ENCODE measurements around the gene NEDD4L. TPM values are rescaled to one million over a fixed set of nuclear protein-coding genes. Genes with fewer than 3 reads are reported as not detected.

NEDD4L gene
- total and polyA plus RNA-seq, 4 donors: 10.2 to 20.3 (median 13.2) TPM

DNA sequence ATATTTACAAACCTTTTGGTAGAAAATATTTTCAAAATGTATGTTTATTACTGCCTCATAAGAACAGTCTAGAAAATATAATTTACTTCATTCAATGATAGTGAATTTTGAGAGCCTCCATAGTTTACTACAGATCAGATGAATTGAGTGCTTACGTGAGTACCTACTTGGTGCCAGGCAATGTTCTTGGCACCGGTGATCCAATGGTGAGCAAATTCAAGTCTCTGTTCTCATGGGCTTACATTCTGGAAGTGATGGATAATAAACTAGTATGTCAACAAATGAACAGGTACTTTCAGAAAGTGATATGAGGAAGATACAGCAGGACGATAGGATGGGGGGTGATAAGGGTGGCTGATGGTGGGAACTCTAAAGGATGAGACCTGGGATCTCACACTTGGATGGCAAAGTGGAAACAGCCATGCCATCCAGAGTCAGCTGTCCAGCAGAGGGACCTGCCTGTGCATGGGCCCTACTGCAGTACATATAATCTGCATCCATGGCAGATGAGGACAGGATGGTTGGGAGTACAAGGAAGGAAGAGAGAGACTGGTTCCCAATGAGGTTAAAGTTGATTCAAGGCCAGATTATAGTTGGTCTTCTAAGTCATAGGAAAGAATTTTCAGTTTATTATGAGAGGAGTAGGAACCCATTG, 277.0 kb downstream of the NEDD4L start:
- Histone ChIP-seq H3K27me3 (ENCODE audit: control insufficient read depth in 4 of 4, insufficient read depth in 4 of 4, low read length in 3 of 4) (no peaks in the 10 kb centered on the region), H3K4me1 (ENCODE audit: control insufficient read depth in 4 of 4, insufficient read depth in 4 of 4, low read length in 3 of 4) (peaks cover 4 to 13% (median 8%) of the 10 kb centered on the region in 4 donors), H3K36me3 (ENCODE audit: control insufficient read depth in 4 of 4, insufficient read depth in 3 of 4, low read depth in 1 of 4, low read length in 3 of 4) (no peaks in the 10 kb centered on the region), H3K9ac (ENCODE audit: low read depth in 1 of 2, low read length in 2 of 2) (no peak overlapping the region), H3K27ac (ENCODE audit: low read depth in 1 of 2, low read length in 2 of 2) (no peak overlapping the region), H3K9me3 (ENCODE audit: control insufficient read depth in 4 of 4, low read length in 3 of 4) (no peaks in the 10 kb centered on the region), H3K4me3 (ENCODE audit: low read depth in 1 of 3, low read length in 3 of 3) (no peak overlapping the region)
- TF ChIP-seq, protein P1, sequence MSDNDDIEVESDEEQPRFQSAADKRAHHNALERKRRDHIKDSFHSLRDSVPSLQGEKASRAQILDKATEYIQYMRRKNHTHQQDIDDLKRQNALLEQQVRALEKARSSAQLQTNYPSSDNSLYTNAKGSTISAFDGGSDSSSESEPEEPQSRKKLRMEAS (IDR thresholded peaks at IDR 0.05): no peak
- TF ChIP-seq JUND (IDR thresholded peaks at IDR 0.05): no peak
- no peak for TF ChIP-seq SP1 (IDR thresholded peaks at IDR 0.05)
- TF ChIP-seq, protein P2, sequence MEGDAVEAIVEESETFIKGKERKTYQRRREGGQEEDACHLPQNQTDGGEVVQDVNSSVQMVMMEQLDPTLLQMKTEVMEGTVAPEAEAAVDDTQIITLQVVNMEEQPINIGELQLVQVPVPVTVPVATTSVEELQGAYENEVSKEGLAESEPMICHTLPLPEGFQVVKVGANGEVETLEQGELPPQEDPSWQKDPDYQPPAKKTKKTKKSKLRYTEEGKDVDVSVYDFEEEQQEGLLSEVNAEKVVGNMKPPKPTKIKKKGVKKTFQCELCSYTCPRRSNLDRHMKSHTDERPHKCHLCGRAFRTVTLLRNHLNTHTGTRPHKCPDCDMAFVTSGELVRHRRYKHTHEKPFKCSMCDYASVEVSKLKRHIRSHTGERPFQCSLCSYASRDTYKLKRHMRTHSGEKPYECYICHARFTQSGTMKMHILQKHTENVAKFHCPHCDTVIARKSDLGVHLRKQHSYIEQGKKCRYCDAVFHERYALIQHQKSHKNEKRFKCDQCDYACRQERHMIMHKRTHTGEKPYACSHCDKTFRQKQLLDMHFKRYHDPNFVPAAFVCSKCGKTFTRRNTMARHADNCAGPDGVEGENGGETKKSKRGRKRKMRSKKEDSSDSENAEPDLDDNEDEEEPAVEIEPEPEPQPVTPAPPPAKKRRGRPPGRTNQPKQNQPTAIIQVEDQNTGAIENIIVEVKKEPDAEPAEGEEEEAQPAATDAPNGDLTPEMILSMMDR (IDR thresholded peaks at IDR 0.05; ENCODE audit: low read depth, low read length, missing input control): no peak
- no peak for TF ChIP-seq RAD21 (IDR thresholded peaks at IDR 0.05)
- no peak for TF ChIP-seq HNF4A (conservative IDR thresholded peaks at IDR 0.05)
- no peak for TF ChIP-seq FOXA2 (IDR thresholded peaks at IDR 0.05)
- TF ChIP-seq HNF4G (IDR thresholded peaks at IDR 0.05): no peak
- no peak for TF ChIP-seq TAF1 (conservative IDR thresholded peaks at IDR 0.05)
- TF ChIP-seq, protein P3, sequence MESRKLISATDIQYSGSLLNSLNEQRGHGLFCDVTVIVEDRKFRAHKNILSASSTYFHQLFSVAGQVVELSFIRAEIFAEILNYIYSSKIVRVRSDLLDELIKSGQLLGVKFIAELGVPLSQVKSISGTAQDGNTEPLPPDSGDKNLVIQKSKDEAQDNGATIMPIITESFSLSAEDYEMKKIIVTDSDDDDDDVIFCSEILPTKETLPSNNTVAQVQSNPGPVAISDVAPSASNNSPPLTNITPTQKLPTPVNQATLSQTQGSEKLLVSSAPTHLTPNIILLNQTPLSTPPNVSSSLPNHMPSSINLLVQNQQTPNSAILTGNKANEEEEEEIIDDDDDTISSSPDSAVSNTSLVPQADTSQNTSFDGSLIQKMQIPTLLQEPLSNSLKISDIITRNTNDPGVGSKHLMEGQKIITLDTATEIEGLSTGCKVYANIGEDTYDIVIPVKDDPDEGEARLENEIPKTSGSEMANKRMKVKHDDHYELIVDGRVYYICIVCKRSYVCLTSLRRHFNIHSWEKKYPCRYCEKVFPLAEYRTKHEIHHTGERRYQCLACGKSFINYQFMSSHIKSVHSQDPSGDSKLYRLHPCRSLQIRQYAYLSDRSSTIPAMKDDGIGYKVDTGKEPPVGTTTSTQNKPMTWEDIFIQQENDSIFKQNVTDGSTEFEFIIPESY (IDR thresholded peaks at IDR 0.05): no peak
- TF ChIP-seq, protein P4, sequence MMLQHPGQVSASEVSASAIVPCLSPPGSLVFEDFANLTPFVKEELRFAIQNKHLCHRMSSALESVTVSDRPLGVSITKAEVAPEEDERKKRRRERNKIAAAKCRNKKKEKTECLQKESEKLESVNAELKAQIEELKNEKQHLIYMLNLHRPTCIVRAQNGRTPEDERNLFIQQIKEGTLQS (IDR thresholded peaks at IDR 0.05): no peak
- no peak for TF ChIP-seq YY1 (IDR thresholded peaks at IDR 0.05)
- TF ChIP-seq GABPA (IDR thresholded peaks at IDR 0.05 in 1 of 2, conservative IDR thresholded peaks at IDR 0.05 in 1 of 2): no peak
- no peak for TF ChIP-seq NR2F2 (IDR thresholded peaks at IDR 0.05)
- TF ChIP-seq FOXA1 (IDR thresholded peaks at IDR 0.05): no peak
- TF ChIP-seq EGR1 (IDR thresholded peaks at IDR 0.05; ENCODE audit: low read depth in 2 of 2): no peak
- WGBS: 93% methylated on average over 3 of the region's 3 CpGs
- DNase-seq (ENCODE audit: low spot score): no peak

DNA sequence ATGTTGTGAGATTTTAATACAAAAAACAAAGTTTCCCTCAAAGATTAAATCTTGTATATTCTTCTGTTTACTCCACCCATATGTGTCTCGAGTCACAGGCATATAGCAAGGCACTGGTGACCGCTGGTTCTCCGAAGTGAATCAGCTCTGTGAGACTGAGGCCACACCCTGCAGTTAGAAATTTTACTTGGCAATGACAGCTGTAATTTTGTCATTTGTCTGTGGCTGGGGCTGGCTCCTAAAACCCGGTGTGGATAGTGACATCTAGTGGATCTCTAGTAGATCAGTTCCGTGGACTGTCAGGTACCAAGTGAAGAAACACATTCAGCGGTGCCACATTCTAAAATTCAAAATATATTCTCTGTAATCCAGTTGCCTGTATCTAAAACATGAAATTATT, 278.0 kb downstream of the NEDD4L start:
- H3K9ac ChIP-seq (ENCODE audit: low read depth in 1 of 2, low read length in 2 of 2): peak overlapping the region in 1 of 2 donors; percentile 48
- no peaks in the 10 kb centered on the region for H3K36me3 ChIP-seq (ENCODE audit: control insufficient read depth in 4 of 4, insufficient read depth in 3 of 4, low read depth in 1 of 4, low read length in 3 of 4)
- no peaks in the 10 kb centered on the region for H3K9me3 ChIP-seq (ENCODE audit: control insufficient read depth in 4 of 4, low read length in 3 of 4)
- no peak for DNase-seq (ENCODE audit: low spot score)
- H3K27ac ChIP-seq (ENCODE audit: low read depth in 1 of 2, low read length in 2 of 2): peak overlapping the region in 1 of 2 donors; percentile 38
- WGBS: 6% methylated on average over 6 of the region's 6 CpGs
- H3K4me1 ChIP-seq (ENCODE audit: control insufficient read depth in 4 of 4, insufficient read depth in 4 of 4, low read length in 3 of 4): peaks cover 4 to 13% (median 8%) of the 10 kb centered on the region in 4 donors
- no peaks in the 10 kb centered on the region for H3K27me3 ChIP-seq (ENCODE audit: control insufficient read depth in 4 of 4, insufficient read depth in 4 of 4, low read length in 3 of 4)
- H3K4me3 ChIP-seq (ENCODE audit: low read depth in 1 of 3, low read length in 3 of 3): no peak overlapping the region
- TF ChIP-seq GABPA (IDR thresholded peaks at IDR 0.05 in 1 of 2, conservative IDR thresholded peaks at IDR 0.05 in 1 of 2) (no peak), SP1 (IDR thresholded peaks at IDR 0.05) (peak; percentile 24), EGR1 (IDR thresholded peaks at IDR 0.05; ENCODE audit: low read depth in 2 of 2) (no peak), NR2F2 (IDR thresholded peaks at IDR 0.05) (no peak), YY1 (IDR thresholded peaks at IDR 0.05) (no peak), RXRA (IDR thresholded peaks at IDR 0.05) (peak; percentile 35 to 49), HNF4A (conservative IDR thresholded peaks at IDR 0.05) (peak; percentile 39 to 52), HNF4G (IDR thresholded peaks at IDR 0.05) (no peak), RAD21 (IDR thresholded peaks at IDR 0.05) (peak; percentile 98), JUND (IDR thresholded peaks at IDR 0.05) (peak in 1 of 2 donors; percentile 11), TAF1 (conservative IDR thresholded peaks at IDR 0.05) (no peak)
- TF ChIP-seq, protein P4 (IDR thresholded peaks at IDR 0.05): peak; percentile 30
- TF ChIP-seq, protein P5, sequence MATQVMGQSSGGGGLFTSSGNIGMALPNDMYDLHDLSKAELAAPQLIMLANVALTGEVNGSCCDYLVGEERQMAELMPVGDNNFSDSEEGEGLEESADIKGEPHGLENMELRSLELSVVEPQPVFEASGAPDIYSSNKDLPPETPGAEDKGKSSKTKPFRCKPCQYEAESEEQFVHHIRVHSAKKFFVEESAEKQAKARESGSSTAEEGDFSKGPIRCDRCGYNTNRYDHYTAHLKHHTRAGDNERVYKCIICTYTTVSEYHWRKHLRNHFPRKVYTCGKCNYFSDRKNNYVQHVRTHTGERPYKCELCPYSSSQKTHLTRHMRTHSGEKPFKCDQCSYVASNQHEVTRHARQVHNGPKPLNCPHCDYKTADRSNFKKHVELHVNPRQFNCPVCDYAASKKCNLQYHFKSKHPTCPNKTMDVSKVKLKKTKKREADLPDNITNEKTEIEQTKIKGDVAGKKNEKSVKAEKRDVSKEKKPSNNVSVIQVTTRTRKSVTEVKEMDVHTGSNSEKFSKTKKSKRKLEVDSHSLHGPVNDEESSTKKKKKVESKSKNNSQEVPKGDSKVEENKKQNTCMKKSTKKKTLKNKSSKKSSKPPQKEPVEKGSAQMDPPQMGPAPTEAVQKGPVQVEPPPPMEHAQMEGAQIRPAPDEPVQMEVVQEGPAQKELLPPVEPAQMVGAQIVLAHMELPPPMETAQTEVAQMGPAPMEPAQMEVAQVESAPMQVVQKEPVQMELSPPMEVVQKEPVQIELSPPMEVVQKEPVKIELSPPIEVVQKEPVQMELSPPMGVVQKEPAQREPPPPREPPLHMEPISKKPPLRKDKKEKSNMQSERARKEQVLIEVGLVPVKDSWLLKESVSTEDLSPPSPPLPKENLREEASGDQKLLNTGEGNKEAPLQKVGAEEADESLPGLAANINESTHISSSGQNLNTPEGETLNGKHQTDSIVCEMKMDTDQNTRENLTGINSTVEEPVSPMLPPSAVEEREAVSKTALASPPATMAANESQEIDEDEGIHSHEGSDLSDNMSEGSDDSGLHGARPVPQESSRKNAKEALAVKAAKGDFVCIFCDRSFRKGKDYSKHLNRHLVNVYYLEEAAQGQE (IDR thresholded peaks at IDR 0.05): no peak
- TF ChIP-seq, protein P1 (IDR thresholded peaks at IDR 0.05): no peak
- TF ChIP-seq, protein P2 (IDR thresholded peaks at IDR 0.05; ENCODE audit: low read depth, low read length, missing input control): peak; percentile 74

Measured in liver (tissue), 9 donors.